GM12801 (cell line): ENCODE data around the gene TMEM259.

Source experiments
- CTCF ChIP-seq: IDR thresholded peaks from one replicate; pipeline ENCODE4 v1.5.1; 2011; ENCODE audit warnings: control low read depth; ENCODE audit not compliant: insufficient read length; ENCODE audit errors: extremely low read depth

Gene TMEM259

GRCh38 chr19:1066251-1066747 is 45.4 kb upstream of the TMEM259 start:
- TF ChIP-seq CTCF = no peak

- TF ChIP-seq CTCF = no peak
These were observed 44.7 kb upstream of the TMEM259 start for GRCh38 chr19:1065606-1066109.

GRCh38 chr19:1064661-1065605 is 44.0 kb upstream of the TMEM259 start:
- TF ChIP-seq CTCF = no peak

- no peak for TF ChIP-seq CTCF
These were observed 43.2 kb upstream of the TMEM259 start for GRCh38 chr19:1063909-1064660.

GRCh38 chr19:1063030-1063908 is 42.3 kb upstream of the TMEM259 start:
- no peak for TF ChIP-seq CTCF

- no peak for TF ChIP-seq CTCF
These were observed 41.6 kb upstream of the TMEM259 start for GRCh38 chr19:1062387-1063029.
